DOHH2 (cell line): Measurements from ENCODE around the gene TBC1D22A.

ENCODE experiments used
- CTCF ChIP-seq: fragments of 200-600 bp; sonication (generic); IDR thresholded peaks from one replicate; pipeline ENCODE4 v1.5.1; 2014; ENCODE audit warnings: antibody characterized with exemption, mild to moderate bottlenecking, low read depth, low read length; ENCODE audit not compliant: poor library complexity, severe bottlenecking
- EZH2phosphoT487 ChIP-seq: fragments of 200-600 bp; sonication (generic); IDR thresholded peaks from 2 replicates; pipeline ENCODE4 v1.6.1; 2017; ENCODE audit warnings: borderline replicate concordance, mild to moderate bottlenecking, antibody characterized with exemption, low read length, moderate library complexity, mixed read lengths

- TF ChIP-seq CTCF (no peak), EZH2phosphoT487 (no peak)
These were observed 353.5 kb downstream of the TBC1D22A start for GRCh38 chr22:47115921-47116320.
